Measurements from ENCODE around the gene USP8.

USP8 gene

GRCh38 chr15:50435772-50436171 lies 11.6 kb downstream of the USP8 start:
- TF ChIP-seq CTCF (IDR thresholded peaks at IDR 0.05), result no peak

DNA sequence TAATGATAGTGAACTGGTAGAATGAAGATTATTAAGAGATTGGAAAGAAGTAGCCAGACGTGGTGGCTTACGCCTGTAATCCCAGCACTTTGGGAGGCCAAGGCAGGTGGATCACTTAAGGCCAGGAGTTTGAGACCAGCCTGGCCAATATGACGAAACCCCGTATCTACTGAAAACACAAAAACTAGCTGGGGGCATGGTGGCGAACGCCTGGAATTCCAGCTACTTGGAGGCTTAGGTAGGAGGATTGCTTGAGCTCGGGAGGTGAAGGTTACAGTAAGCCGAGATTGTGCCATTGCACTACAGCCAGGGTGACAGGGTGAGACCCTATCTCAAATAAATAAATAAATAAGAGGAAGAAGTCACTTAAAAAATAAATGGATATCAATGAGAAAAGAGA lies 14.0 kb downstream of the USP8 start:
- no peak for TF ChIP-seq CTCF (IDR thresholded peaks at IDR 0.05)

- no peak for TF ChIP-seq CTCF (IDR thresholded peaks at IDR 0.05)
Observed at GRCh38 chr15:50440932-50441331, 16.7 kb downstream of the USP8 start.

DNA sequence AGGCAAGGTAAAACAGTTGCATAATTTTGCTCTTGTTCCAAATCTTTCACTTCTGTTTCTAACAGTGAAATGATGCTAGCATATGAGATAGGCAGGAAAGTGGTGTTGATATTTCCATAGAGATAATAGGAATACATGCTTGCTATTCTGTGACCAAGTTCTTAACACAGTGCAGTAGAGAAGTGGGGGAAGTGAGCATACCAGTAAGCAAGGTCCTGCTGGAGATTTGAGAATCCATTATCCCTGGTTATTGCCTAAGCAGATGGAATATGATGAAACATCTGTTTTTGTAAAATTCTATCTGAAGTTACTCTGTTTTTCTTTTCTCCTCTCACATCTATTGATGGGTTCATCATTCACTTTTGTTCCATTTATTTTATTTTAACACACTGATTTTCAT lies 28.7 kb downstream of the USP8 start:
- no peak for TF ChIP-seq CTCF (IDR thresholded peaks at IDR 0.05)

DNA sequence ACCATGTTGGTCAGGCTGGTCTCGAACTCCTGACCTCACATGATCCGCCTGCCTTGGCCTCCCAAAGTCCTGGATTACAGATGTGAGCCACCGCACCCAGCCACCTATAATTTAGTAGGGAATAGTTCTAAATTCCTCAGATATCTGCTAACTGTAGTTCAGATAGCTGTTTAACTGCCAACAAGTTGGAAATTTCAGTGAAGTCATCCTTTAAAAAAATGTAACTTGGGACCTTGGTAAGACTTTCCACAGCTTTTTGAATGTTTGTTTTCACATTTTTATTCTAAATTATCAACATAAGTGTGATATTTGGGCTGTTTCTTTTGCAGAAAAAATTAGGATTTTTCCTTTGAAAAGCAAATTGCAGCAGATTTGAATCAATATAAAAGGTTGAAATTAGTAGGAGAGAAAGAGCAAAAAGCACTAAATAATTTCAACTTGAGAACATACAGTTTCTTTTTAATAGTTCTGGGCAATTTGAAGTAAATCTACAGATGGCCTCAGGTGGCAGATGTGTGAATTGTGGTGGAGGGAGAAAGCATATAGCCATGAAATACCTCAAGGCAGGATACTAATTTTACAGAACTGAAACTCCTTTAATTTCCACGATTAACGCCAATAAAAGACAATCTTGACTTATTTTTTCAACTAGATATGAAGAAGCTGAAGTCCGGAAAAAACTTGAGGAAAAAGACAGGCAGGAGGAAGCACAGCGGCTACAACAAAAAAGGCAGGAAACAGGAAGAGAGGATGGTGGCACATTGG lies 34.3 kb downstream of the USP8 start:
- TF ChIP-seq CTCF (IDR thresholded peaks at IDR 0.05), result no peak

- no peak for TF ChIP-seq CTCF (IDR thresholded peaks at IDR 0.05)
Observed at GRCh38 chr15:50463423-50464358, 39.5 kb downstream of the USP8 start.

GRCh38 chr15:50471072-50471471 lies 46.9 kb downstream of the USP8 start:
- no peak for TF ChIP-seq CTCF (IDR thresholded peaks at IDR 0.05)
